IPS-15b (cell line): ENCODE measurements around the gene DSG3.
"Not testable (repeated sequence)": the region's sequence is repeated elsewhere in the genome, so short reads cannot be mapped to it uniquely, and the experiment has no call there.

ENCODE experiments used
- H3K27me3 ChIP-seq: one replicate; pipeline ENCODE4 v1.6.1; 2013; ENCODE audit warnings: low read length; ENCODE audit not compliant: control insufficient read depth, insufficient read depth
- H3K36me3 ChIP-seq: one replicate; pipeline ENCODE4 v1.6.1; 2013; ENCODE audit warnings: low read length; ENCODE audit not compliant: control insufficient read depth, insufficient read depth
- H3K4me1 ChIP-seq: one replicate; pipeline ENCODE4 v1.6.1; 2013; ENCODE audit warnings: mild to moderate bottlenecking, low read length; ENCODE audit not compliant: control insufficient read depth, insufficient read depth
- H3K4me3 ChIP-seq: one replicate; pipeline ENCODE4 v1.5.1; 2013; ENCODE audit warnings: low read depth, low read length
- H3K9ac ChIP-seq: one replicate; pipeline ENCODE4 v1.6.1; 2013; ENCODE audit warnings: low read depth, mild to moderate bottlenecking, low read length
- H3K9me3 ChIP-seq: one replicate; pipeline ENCODE4 v1.6.1; 2013; ENCODE audit warnings: mild to moderate bottlenecking, low read length; ENCODE audit not compliant: control insufficient read depth, insufficient read depth

The DSG3 gene

DNA sequence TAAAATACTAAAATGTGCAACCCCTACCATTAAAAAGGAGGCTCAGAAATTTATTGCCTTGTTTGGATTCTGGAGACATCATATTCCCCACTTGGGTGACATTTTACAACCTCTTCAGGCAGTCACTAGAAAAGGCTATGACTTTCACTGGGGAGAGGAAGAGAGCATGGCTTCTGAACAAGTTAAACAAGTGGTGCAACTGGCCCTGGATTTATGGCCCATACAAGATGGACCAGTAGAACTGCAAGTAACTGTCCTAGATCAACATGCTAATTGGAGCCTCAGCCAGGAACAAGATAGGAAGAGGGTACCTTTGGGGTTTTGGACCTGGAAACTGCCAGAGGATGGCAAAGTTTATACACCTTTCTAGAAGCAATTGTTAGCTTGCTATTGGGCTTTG is 46.4 kb downstream of the DSG3 start:
- Histone ChIP-seq H3K4me3 (no peak overlapping the region), H3K36me3 (no peaks in the 10 kb centered on the region), H3K27me3 (peaks cover 3% of the 10 kb centered on the region), H3K9ac (no peak overlapping the region), H3K4me1 (no peaks in the 10 kb centered on the region), H3K9me3 (no peaks in the 10 kb centered on the region)

DNA sequence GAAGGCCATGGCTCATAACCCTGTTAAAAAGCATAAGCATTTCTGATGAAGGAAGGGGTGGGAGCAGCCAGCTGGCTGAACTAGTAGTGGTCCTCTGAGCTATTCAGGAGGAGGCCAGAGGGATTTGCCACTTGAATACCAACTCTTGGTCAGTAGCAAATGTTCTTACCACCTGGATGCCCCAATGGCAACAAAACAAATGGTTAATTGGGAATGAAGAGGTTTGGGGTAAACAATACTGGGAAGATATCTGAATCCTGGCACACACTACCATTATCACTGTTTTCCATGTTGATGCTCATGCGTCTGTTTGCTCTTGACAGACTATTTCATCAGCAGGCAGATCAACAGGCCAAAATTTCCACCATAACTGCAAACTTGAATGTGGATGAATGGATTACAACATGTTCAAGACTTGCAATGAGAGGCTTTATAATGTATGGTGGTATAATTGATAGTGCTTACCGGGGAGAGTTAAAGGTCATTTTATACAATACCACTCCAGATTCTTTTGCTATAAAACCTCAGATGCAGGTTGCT is 47.2 kb downstream of the DSG3 start:
- H3K4me1 ChIP-seq, H3K9me3 ChIP-seq, H3K4me3 ChIP-seq, H3K27me3 ChIP-seq, H3K36me3 ChIP-seq, H3K9ac ChIP-seq: not testable (repeated sequence)

DNA sequence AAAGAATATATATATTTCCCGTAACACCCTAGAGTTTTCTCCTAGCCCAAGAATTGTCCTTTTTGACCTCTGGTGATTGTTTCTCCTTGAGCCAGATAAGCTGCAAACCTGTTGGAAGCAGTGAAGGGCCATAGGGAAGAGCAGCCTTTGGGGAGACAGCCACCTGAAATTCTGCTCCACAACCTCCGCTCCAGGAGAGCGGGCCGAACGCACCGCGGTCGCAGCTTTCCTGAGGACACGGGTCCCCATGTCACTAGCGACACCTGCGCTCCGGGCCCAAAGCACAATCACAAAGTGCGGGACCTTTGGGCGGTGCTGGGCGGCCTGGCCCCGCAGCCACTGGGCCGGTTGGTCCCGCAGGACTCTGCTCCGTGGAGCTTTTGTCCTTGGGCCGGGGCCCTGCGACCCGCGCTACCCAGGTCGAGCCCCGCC is 49.9 kb downstream of the DSG3 start:
- peaks cover 14% of the 10 kb centered on the region for H3K4me1 ChIP-seq
- no peaks in the 10 kb centered on the region for H3K36me3 ChIP-seq
- H3K27me3 ChIP-seq, result peaks cover 3% of the 10 kb centered on the region
- peak overlapping the region; percentile 60 for H3K4me3 ChIP-seq
- H3K9me3 ChIP-seq, result no peaks in the 10 kb centered on the region
- peak overlapping the region; percentile 57 for H3K9ac ChIP-seq

DNA sequence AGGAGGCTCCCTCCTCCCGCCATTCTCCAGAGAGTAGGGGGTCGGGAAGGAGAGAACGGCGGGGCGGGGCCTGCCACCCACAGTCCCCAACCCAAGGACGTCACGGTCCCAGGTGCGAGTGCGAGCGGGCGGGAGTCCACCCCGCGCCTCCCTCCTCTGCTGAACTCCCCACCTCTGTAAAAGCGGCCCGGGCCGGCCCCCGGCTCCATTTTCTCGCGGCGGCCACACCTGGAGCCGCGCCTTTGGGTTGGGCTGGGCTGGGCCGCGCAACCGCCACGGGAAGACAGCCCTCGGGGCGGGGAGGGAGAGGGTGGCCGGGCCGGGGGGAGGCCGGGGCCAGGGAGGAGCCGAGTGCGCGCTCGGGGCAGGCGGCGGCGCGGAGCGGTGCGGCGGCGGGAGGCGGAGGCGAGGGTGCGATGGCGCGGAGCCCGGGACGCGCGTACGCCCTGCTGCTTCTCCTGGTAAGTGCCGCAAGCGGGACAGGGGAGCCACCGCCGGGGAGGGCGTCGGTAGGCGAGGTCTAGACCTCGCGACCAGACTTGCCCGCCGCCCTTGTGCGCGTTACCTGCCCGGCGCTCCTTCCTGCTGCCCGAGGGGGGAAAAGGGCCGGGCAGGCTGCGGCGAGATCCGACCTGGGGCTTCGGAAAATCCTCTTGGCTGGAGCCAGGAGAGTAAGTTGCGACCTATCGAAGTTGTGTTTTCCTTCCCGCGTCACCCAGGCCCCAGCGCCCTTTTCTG is 50.5 kb downstream of the DSG3 start, which contains the start of gene DSG2:
Gene DSG2, plus strand, starts transcription at position 342 of the 738 bp plus-strand sequence. Its CDS starts 75 bp downstream, at position 417.
- Histone ChIP-seq H3K4me3 (peak within 1 kb of the TSS; percentile 79), H3K9ac (peak within 1 kb of the TSS; percentile 88)

DNA sequence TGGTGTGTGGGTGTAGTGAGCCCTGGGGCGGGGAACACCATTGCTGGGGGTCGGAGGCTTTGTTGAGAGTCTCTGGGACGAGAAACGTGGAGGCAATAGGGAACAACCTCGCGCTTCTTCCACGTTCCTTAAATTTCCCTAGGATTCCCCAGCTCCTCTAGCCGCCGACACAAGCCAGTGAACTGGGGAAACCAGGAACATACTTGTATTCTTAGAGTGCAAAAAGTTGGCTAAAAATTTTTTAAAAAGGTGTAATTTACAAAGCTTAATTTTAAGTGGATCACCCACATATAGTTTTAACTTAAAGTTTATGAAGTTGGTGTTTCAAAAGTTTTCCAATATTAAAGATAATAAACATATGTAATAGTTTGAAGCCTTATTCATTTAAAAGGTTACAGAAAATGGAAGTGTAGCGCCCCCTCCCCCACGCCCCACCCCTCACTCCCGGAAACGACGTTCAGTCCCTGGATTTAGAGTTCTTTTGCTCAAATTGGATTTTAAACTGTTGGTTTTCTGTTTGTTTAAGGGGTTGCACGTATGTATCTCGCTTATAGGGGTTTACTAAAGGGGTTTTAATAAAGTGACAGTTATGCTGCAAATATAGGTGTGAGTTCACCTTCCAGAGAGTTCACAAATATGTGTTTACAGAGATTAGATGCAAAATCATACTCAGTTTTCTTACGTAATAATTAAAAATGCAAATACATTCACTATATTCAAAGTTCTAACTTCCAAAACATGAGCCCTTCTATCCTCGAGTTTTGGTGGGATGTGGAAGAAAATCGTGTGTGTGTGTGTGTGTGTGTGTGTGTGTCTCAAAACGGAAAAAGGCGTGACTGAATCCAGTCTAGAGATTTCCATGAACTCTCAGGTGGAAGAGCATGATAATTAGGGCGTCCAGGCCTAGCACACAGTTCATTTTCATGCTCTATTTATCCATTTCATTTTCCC is 51.3 kb downstream of the DSG3 start:
- H3K27me3 ChIP-seq, result peaks cover 3% of the 10 kb centered on the region
- peak overlapping the region; percentile 79 for H3K4me3 ChIP-seq
- H3K4me1 ChIP-seq, result peaks cover 14% of the 10 kb centered on the region
- H3K36me3 ChIP-seq, result no peaks in the 10 kb centered on the region
- no peaks in the 10 kb centered on the region for H3K9me3 ChIP-seq
- H3K9ac ChIP-seq, result peak overlapping the region; percentile 88

More for the DNA sequence above, 50.5 kb downstream of the DSG3 start, which contains the start of gene DSG2:
- peaks cover 3% of the 10 kb centered on the region for H3K27me3 ChIP-seq
- no peaks in the 10 kb centered on the region for H3K36me3 ChIP-seq
- no peaks in the 10 kb centered on the region for H3K9me3 ChIP-seq
- peaks cover 14% of the 10 kb centered on the region for H3K4me1 ChIP-seq

DNA sequence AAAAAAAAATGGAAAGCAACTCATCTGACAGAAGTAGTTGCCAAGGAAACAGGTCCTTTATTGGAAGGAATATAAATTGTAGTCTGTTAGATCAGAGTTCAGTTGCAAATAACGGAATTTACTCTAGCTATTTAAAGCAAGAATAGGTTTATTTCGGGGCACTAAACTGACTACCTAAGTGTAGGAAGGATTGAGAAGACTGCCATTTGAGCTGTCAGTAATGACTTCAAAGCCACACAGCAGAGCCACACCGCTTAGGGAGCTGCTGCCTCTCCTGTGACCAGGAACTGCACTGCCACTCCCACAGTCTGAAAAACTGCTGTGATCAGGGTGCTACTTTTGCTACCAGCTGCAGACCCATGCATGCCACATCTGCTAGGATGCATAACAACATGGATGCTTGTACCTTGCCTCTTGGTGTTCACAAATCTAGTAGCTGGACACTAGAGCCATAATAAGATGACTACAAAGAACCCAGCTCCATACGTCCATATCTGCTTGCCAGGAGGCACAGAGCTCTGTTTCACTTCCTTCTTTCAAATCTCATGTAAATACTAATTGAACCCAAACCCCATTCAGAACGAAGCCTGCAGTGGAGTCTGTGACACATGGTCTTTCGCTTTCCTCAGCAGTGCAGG is 52.6 kb downstream of the DSG3 start:
- Histone ChIP-seq H3K9me3 (no peaks in the 10 kb centered on the region), H3K9ac (no peak overlapping the region), H3K27me3 (peaks cover 3% of the 10 kb centered on the region), H3K36me3 (no peaks in the 10 kb centered on the region), H3K4me1 (peaks cover 14% of the 10 kb centered on the region), H3K4me3 (peak overlapping the region; percentile 3)

DNA sequence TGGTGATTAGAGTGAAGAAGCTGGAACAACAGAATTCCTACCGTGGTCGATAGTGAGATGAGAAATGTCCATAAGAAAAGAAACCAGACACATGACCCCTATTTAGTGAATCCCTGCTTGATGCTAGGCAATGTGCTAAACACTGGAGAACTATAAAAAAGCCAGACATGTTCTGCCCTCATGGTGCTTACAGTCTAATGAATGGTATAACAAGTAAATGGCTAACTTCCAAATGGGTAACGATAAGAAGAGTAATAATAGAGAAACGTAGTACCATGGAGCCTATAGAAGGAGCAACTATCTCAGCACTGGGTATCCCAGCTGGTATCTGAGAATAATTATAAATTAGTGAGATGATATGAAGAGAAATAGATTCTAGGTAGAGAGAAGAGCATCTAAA is 55.5 kb downstream of the DSG3 start:
- Histone ChIP-seq H3K9me3 (no peaks in the 10 kb centered on the region), H3K4me3 (no peak overlapping the region), H3K4me1 (peaks cover 14% of the 10 kb centered on the region), H3K27me3 (no peaks in the 10 kb centered on the region), H3K9ac (no peak overlapping the region), H3K36me3 (no peaks in the 10 kb centered on the region)

DNA sequence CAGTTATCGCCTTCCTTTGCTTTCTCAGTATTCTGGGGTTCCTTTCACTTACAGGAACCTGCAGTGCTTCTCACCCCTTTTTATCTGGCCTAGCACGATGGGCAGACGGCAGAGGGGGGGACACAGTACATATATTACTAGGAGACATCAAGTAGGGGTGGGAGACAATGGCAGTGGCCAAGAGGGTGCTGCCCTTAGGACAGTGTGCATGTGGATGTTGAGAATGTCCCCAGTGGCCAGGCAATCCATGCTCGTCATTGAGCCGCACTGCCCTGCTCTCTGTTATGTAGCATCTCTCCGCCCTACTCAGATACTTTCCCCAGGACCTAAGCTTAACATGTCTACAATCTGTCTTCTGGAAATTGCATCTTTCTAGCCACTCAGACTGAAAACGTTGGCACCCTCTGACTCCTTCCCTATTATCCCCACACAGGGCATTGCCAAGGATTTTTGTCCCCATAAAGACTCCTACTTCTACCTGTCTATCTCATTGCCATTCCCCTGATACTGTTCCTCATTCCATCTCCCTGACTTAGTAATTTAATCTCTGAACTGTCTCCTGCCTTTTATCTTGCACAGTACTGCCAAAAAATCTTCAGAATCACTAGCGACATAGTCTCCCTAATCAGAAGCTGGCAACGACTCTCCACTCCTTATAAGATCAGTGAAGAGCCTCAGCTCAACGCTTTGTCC is 57.1 kb downstream of the DSG3 start:
- H3K27me3 ChIP-seq, result no peaks in the 10 kb centered on the region
- H3K36me3 ChIP-seq, result no peaks in the 10 kb centered on the region
- H3K9ac ChIP-seq, result no peak overlapping the region
- H3K4me3 ChIP-seq, result no peak overlapping the region
- H3K9me3 ChIP-seq, result no peaks in the 10 kb centered on the region
- peaks cover 8% of the 10 kb centered on the region for H3K4me1 ChIP-seq

DNA sequence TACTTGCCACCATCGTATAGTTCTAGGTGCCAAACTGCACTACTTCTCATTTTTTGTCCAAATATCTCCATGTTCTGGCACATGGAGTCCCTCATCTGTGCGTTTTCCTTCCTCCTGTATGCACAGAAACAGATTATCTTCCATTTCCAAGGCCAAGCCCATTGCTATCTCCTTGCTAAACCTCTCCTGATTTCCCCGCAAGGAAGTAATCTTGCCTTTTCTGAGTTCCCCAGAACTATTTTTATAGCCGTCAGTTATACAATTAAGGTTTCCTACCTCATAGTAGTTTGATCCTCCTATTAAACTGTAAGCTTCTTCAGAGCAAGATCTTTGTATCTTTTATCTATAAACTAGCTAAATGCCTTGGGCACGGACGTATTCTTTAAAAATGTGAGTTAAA is 57.6 kb downstream of the DSG3 start:
- no peak overlapping the region for H3K4me3 ChIP-seq
- H3K4me1 ChIP-seq, result peaks cover 6% of the 10 kb centered on the region
- no peaks in the 10 kb centered on the region for H3K9me3 ChIP-seq
- H3K9ac ChIP-seq, result no peak overlapping the region
- H3K27me3 ChIP-seq, result no peaks in the 10 kb centered on the region
- H3K36me3 ChIP-seq, result no peaks in the 10 kb centered on the region

DNA sequence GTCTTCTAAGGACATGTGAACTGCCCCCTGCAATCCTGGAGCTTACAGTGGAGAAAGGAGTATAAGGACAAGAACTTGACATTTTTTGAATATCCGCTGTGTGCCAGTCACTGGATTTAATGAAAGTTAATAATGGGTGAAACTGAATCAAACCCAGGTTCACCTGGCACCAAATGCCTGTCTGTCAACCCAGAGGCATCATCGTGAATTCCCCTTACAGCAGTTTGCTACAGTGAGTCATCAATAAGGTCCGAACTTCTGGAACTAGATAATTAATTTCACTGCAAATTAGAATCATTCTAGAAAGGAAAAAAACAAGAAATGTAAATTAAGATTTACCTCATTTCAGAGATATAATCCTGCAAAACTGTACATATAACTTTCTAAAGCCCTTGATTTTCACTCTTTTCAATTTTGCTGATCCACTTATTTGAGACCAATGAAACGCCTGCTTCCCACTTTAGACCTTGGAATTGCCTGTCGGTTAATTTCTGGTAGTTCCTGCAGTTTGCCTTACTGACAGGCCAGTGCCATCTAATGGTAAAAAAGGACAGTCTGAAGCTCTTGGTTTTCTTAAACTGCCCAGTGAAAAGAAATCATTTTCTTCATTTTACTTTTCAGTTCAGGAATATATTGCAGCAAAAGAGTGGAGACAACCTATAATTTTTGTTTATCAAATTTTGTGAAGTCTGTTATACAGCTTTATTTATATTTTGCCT is 58.6 kb downstream of the DSG3 start:
- Histone ChIP-seq H3K4me1 (peaks cover 4% of the 10 kb centered on the region), H3K9ac (no peak overlapping the region), H3K27me3 (no peaks in the 10 kb centered on the region), H3K36me3 (no peaks in the 10 kb centered on the region), H3K9me3 (no peaks in the 10 kb centered on the region), H3K4me3 (no peak overlapping the region)
